Kidney epithelial cell (primary cell): ENCODE measurements around the gene FUT7. TPM values are rescaled to one million over a fixed set of nuclear protein-coding genes. Genes with fewer than 3 reads are reported as not detected.
"Not testable (repeated sequence)": the region's sequence is repeated elsewhere in the genome, so short reads cannot be mapped to it uniquely, and the experiment has no call there.

Experiments used
- DNase-seq: peaks from one replicate; pipeline ENCODE4 v3.0.0-alpha.2; 2010; ENCODE audit warnings: low read depth
- H3K27me3 ChIP-seq: 2 replicates; pipeline ENCODE4 v1.6.0; 2011; ENCODE audit warnings: low read length; ENCODE audit not compliant: control insufficient read depth, insufficient read depth
- H3K36me3 ChIP-seq: 2 replicates; pipeline ENCODE4 v1.5.1; 2011; ENCODE audit warnings: low read length; ENCODE audit not compliant: control insufficient read depth, insufficient read depth
- H3K4me3 ChIP-seq: 2 replicates; pipeline ENCODE4 v1.5.1; 2011; ENCODE audit warnings: low read depth, mild to moderate bottlenecking, control low read depth, low read length
- CTCF ChIP-seq: IDR thresholded peaks from 2 replicates; pipeline ENCODE4 v1.5.1; 2011; ENCODE audit warnings: mild to moderate bottlenecking, moderate library complexity, low read length, control low read depth, inconsistent platforms; ENCODE audit not compliant: insufficient read depth, poor library complexity, severe bottlenecking
- total RNA-seq: library from RNA; depleted of rRNA; stranded (reverse); fragments of >200 nt; gene quantifications from 2 replicates; pipeline ENCODE4 v1.2.3, GENCODE V29; 2015

The FUT7 gene
- total RNA-seq, 1 donor from 2014 or later = not detected

GRCh38 chr9:137063311-137064026 lies 31.6 kb upstream of the FUT7 start:
- DNase-seq = no peak
- H3K36me3 ChIP-seq = no peaks in the 10 kb centered on the region
- no peak for TF ChIP-seq CTCF
- no peak overlapping the region for H3K4me3 ChIP-seq
- H3K27me3 ChIP-seq = no peaks in the 10 kb centered on the region

- H3K36me3 ChIP-seq, DNase-seq, H3K27me3 ChIP-seq, H3K4me3 ChIP-seq: not testable (repeated sequence)
Observed at GRCh38 chr9:137062798-137063197, 30.9 kb upstream of the FUT7 start.

- H3K36me3 ChIP-seq = no peaks in the 10 kb centered on the region
- H3K4me3 ChIP-seq = no peak overlapping the region
- no peak for DNase-seq
- no peak for TF ChIP-seq CTCF
- H3K27me3 ChIP-seq = no peaks in the 10 kb centered on the region
Observed at GRCh38 chr9:137062384-137062783, 30.5 kb upstream of the FUT7 start.

GRCh38 chr9:137058521-137059234 lies 26.8 kb upstream of the FUT7 start:
- TF ChIP-seq CTCF = no peak
- no peak overlapping the region for H3K4me3 ChIP-seq
- H3K36me3 ChIP-seq = no peaks in the 10 kb centered on the region
- H3K27me3 ChIP-seq = peaks cover 21% of the 10 kb centered on the region
- no peak for DNase-seq

- H3K4me3 ChIP-seq = no peak overlapping the region
- H3K36me3 ChIP-seq = no peaks in the 10 kb centered on the region
- peaks cover 32% of the 10 kb centered on the region for H3K27me3 ChIP-seq
- no peak for DNase-seq
- TF ChIP-seq CTCF = no peak
Observed at GRCh38 chr9:137057545-137057944, 25.7 kb upstream of the FUT7 start.

GRCh38 chr9:137056739-137057415 lies 25.0 kb upstream of the FUT7 start:
- no peak for DNase-seq
- no peak overlapping the region for H3K4me3 ChIP-seq
- TF ChIP-seq CTCF = no peak
- H3K36me3 ChIP-seq = no peaks in the 10 kb centered on the region
- peaks cover 39% of the 10 kb centered on the region for H3K27me3 ChIP-seq
